Measurements from ENCODE around the gene PPL.

The PPL gene

DNA sequence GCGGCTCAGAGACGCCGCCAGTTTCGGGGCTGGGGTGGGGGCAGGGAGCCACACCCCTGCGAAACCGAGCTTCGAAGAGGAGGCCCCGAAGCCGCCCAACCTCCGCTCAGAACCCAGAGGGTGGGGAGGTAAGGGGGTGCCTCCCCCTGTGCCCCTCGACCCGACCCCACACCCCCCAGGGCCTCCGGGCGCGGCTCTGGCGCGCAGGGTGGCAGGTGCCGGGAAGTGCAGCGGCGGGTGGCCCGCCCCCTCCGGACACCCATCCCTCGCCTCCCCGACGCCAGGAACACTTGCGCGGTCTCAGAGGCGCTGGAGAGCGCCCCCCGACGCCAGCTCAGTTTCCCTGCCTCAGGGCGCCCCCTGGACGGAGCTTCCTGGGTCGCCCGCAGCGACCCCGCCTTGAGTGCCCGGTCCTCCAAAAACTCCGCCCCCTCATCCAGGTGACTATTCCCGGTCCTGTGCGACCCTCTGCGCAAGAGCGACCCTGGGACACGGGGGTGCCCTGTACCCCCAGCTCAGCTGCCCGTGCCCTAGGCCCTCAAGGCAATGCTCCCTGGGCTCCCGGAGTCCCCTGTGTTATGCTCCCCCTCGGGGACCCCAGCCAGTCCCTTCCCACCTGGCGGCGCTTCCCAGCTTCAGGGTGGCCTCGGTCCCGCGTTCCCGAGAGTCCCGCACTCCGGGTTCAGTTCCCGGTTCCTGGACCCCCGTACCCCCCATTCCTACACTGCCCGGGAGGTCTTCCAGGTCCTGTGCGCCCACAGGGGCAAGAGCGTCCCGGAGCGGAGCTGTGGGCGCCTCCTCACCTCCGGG, 562 bp downstream of the PPL start (continued):
- TF ChIP-seq ZNF629 (tag by site-specific recombination; IDR thresholded peaks at IDR 0.05), result no peak
- no peak for TF ChIP-seq KLF10 (tag by site-specific recombination; IDR thresholded peaks at IDR 0.05)
- TF ChIP-seq, protein P1, sequence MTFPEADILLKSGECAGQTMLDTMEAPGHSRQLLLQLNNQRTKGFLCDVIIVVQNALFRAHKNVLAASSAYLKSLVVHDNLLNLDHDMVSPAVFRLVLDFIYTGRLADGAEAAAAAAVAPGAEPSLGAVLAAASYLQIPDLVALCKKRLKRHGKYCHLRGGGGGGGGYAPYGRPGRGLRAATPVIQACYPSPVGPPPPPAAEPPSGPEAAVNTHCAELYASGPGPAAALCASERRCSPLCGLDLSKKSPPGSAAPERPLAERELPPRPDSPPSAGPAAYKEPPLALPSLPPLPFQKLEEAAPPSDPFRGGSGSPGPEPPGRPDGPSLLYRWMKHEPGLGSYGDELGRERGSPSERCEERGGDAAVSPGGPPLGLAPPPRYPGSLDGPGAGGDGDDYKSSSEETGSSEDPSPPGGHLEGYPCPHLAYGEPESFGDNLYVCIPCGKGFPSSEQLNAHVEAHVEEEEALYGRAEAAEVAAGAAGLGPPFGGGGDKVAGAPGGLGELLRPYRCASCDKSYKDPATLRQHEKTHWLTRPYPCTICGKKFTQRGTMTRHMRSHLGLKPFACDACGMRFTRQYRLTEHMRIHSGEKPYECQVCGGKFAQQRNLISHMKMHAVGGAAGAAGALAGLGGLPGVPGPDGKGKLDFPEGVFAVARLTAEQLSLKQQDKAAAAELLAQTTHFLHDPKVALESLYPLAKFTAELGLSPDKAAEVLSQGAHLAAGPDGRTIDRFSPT (tag by site-specific recombination; IDR thresholded peaks at IDR 0.05), result peak; percentile 57
- TF ChIP-seq ZNF211 (tag by site-specific recombination; IDR thresholded peaks at IDR 0.05; ENCODE audit: low read depth), result no peak
- TF ChIP-seq ZNF341 (tag by site-specific recombination; IDR thresholded peaks at IDR 0.05; ENCODE audit: low read depth), result peak; percentile 44; the same call in 1 of the 2 replicates
- TF ChIP-seq, protein P2, sequence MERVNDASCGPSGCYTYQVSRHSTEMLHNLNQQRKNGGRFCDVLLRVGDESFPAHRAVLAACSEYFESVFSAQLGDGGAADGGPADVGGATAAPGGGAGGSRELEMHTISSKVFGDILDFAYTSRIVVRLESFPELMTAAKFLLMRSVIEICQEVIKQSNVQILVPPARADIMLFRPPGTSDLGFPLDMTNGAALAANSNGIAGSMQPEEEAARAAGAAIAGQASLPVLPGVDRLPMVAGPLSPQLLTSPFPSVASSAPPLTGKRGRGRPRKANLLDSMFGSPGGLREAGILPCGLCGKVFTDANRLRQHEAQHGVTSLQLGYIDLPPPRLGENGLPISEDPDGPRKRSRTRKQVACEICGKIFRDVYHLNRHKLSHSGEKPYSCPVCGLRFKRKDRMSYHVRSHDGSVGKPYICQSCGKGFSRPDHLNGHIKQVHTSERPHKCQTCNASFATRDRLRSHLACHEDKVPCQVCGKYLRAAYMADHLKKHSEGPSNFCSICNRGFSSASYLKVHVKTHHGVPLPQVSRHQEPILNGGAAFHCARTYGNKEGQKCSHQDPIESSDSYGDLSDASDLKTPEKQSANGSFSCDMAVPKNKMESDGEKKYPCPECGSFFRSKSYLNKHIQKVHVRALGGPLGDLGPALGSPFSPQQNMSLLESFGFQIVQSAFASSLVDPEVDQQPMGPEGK (tag by site-specific recombination; IDR thresholded peaks at IDR 0.05), result peak; percentile 79
- no peak for TF ChIP-seq ZNF776 (tag by site-specific recombination; IDR thresholded peaks at IDR 0.05; ENCODE audit: borderline replicate concordance)
- peak; percentile 84 for TF ChIP-seq GLIS2 (tag by site-specific recombination; IDR thresholded peaks at IDR 0.05)
- no peak for TF ChIP-seq ZNF221 (tag by site-specific recombination; IDR thresholded peaks at IDR 0.05; ENCODE audit: borderline replicate concordance)
- peak; percentile 79 for TF ChIP-seq ZIC2 (tag by site-specific recombination; IDR thresholded peaks at IDR 0.05)
- TF ChIP-seq ZNF398 (tag by site-specific recombination; IDR thresholded peaks at IDR 0.05), result peak; percentile 55
- TF ChIP-seq ZFP41 (tag by site-specific recombination; IDR thresholded peaks at IDR 0.05; ENCODE audit: borderline replicate concordance), result no peak
- TF ChIP-seq ZNF274 (IDR thresholded peaks at IDR 0.05; ENCODE audit: low read length), result no peak
- TF ChIP-seq ZNF274 (tag by site-specific recombination; IDR thresholded peaks at IDR 0.05; ENCODE audit: borderline replicate concordance), result no peak
- peak; percentile 95 for TF ChIP-seq ZNF335 (tag by site-specific recombination; conservative IDR thresholded peaks at IDR 0.05)
- TF ChIP-seq, protein P3, sequence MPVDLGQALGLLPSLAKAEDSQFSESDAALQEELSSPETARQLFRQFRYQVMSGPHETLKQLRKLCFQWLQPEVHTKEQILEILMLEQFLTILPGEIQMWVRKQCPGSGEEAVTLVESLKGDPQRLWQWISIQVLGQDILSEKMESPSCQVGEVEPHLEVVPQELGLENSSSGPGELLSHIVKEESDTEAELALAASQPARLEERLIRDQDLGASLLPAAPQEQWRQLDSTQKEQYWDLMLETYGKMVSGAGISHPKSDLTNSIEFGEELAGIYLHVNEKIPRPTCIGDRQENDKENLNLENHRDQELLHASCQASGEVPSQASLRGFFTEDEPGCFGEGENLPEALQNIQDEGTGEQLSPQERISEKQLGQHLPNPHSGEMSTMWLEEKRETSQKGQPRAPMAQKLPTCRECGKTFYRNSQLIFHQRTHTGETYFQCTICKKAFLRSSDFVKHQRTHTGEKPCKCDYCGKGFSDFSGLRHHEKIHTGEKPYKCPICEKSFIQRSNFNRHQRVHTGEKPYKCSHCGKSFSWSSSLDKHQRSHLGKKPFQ (tag by site-specific recombination; IDR thresholded peaks at IDR 0.05), result no peak
- TF ChIP-seq, protein P4, sequence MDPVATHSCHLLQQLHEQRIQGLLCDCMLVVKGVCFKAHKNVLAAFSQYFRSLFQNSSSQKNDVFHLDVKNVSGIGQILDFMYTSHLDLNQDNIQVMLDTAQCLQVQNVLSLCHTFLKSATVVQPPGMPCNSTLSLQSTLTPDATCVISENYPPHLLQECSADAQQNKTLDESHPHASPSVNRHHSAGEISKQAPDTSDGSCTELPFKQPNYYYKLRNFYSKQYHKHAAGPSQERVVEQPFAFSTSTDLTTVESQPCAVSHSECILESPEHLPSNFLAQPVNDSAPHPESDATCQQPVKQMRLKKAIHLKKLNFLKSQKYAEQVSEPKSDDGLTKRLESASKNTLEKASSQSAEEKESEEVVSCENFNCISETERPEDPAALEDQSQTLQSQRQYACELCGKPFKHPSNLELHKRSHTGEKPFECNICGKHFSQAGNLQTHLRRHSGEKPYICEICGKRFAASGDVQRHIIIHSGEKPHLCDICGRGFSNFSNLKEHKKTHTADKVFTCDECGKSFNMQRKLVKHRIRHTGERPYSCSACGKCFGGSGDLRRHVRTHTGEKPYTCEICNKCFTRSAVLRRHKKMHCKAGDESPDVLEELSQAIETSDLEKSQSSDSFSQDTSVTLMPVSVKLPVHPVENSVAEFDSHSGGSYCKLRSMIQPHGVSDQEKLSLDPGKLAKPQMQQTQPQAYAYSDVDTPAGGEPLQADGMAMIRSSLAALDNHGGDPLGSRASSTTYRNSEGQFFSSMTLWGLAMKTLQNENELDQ (tag by site-specific recombination; IDR thresholded peaks at IDR 0.05; ENCODE audit: low read depth), result no peak
- TF ChIP-seq ZNF843 (tag by site-specific recombination; IDR thresholded peaks at IDR 0.05), result no peak
- no peak for TF ChIP-seq IKZF3 (tag by site-specific recombination; IDR thresholded peaks at IDR 0.05)
- no peak for TF ChIP-seq PRDM10 (tag by site-specific recombination; IDR thresholded peaks at IDR 0.05)
- no peak for TF ChIP-seq ZNF707 (tag by site-specific recombination; IDR thresholded peaks at IDR 0.05)
- no peak for TF ChIP-seq ZNF785 (tag by site-specific recombination; IDR thresholded peaks at IDR 0.05)
- TF ChIP-seq, protein P5, sequence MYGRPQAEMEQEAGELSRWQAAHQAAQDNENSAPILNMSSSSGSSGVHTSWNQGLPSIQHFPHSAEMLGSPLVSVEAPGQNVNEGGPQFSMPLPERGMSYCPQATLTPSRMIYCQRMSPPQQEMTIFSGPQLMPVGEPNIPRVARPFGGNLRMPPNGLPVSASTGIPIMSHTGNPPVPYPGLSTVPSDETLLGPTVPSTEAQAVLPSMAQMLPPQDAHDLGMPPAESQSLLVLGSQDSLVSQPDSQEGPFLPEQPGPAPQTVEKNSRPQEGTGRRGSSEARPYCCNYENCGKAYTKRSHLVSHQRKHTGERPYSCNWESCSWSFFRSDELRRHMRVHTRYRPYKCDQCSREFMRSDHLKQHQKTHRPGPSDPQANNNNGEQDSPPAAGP (tag by site-specific recombination; IDR thresholded peaks at IDR 0.05), result no peak

Measured in HEK293 (cell line).